NCI-H524 (cell line): ENCODE measurements around the gene GTF2H2C_2.
"Not testable (repeated sequence)": the region's sequence is repeated elsewhere in the genome, so short reads cannot be mapped to it uniquely, and the experiment has no call there.

ENCODE experiments used
- DNase-seq, 2 experiments: peaks; one replicate each; lab custom pipeline; 2025; lab: John Stamatoyannopoulos, UW

The GTF2H2C_2 gene

GRCh38 chr5:70415117-70415516, at the start of gene GTF2H2C_2:
TSS of gene GTF2H2C_2 (plus strand) at chr5:70415368.
- DNase-seq: not testable (repeated sequence)

DNA sequence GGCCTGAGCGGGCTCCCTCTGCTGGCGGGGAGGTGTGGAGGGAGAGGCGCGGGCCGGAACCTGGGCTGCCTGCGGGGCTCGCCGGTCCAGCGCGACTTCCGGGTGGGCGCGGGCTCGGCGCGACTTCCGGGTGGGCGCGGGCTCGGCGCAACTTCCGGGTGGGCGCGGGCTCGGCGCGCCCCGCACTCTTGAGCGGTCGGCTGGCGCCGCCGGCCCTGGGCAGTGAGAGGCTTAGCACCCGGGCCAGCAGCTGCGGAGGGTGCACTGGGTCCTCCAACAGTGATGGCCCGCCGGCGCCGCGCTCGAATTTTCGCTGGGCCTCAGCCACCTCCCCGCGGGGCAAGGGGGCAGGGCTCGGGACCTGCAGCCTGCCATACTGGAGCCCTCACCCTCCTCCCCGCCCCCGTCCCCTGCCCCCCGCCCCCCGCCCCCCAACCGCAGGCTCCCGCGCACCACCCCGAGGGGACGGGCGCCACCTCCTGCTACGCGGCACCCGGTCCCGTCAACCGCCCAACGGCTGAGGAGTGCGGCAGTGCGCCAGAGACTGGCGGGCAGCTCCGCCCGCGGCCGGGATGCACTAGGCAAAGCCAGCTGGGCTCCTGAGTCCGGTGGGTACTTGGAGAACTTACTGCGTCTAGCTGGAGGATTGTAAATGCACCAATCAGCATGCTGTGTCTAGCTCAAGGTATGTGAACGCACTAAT, 14.0 kb upstream of the GTF2H2C_2 start:
- DNase-seq: not testable (repeated sequence)

GRCh38 chr5:70421322-70421721, 6.2 kb downstream of the GTF2H2C_2 start:
- not testable (repeated sequence) for DNase-seq

DNA sequence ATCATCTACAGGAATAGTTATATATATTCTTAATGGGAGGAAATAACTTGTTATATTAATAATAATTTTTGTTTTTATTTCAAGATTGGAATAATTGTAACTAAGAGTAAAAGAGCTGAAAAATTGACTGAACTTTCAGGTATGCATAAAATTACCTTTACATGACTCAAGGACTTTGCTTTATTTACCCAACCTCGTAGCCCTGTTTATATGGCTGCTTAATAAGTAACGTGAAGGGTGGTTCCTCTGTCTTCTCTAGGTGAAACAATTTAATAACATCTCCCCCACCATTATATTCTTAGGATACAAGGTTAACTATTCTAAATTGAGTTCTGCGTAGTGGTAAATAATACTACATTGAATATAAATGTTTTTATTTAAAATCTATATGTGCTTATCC, 8.0 kb downstream of the GTF2H2C_2 start:
- DNase-seq: not testable (repeated sequence)

GRCh38 chr5:70438518-70438917, 23.4 kb downstream of the GTF2H2C_2 start:
- not testable (repeated sequence) for DNase-seq

DNA sequence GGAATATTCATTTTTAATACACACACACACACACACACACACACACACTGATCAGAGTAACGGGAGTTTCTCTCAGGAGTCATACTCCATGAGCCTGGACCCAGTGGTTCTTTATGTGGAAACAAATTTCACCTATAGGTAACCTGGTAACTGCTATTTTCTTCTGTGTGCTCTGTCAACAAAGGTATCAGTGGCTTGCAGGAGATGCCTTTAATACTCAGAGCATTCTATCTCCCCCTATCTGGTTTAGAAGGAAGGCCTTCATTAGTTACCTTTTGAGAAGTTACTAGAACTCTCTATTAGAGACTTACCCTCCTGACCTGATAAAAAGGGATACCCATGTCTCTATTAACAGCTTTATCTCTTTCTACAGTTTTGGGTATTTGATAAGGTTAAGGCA, 34.4 kb downstream of the GTF2H2C_2 start:
- not testable (repeated sequence) for DNase-seq

GRCh38 chr5:70451249-70451984, 36.2 kb downstream of the GTF2H2C_2 start:
- not testable (repeated sequence) for DNase-seq

GRCh38 chr5:70457093-70457492, 41.9 kb downstream of the GTF2H2C_2 start:
- DNase-seq: not testable (repeated sequence)

DNA sequence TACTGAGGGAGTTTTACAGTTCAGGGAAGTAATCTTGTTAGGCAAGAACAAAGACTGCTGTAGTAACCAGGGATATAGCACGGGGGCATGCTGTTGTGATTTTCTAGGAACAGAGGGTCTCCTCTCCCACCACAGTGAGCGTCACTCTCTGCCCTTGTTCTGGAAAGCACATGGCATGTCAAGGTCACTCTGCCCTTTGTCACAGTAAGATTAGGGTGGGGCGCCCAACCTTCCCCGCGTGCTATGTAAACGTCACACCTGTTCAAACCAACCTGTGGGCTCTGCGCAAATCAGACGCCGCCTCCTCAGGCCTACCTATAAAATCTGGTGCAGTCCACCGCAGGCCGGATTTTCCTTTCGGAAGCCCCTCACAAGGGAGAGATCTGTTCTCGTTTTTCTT, 44.0 kb downstream of the GTF2H2C_2 start:
- not testable (repeated sequence) for DNase-seq

GRCh38 chr5:70461984-70462383, 46.8 kb downstream of the GTF2H2C_2 start:
- DNase-seq: not testable (repeated sequence)

GRCh38 chr5:70464019-70464637, 49.0 kb downstream of the GTF2H2C_2 start:
- DNase-seq: not testable (repeated sequence)

DNA sequence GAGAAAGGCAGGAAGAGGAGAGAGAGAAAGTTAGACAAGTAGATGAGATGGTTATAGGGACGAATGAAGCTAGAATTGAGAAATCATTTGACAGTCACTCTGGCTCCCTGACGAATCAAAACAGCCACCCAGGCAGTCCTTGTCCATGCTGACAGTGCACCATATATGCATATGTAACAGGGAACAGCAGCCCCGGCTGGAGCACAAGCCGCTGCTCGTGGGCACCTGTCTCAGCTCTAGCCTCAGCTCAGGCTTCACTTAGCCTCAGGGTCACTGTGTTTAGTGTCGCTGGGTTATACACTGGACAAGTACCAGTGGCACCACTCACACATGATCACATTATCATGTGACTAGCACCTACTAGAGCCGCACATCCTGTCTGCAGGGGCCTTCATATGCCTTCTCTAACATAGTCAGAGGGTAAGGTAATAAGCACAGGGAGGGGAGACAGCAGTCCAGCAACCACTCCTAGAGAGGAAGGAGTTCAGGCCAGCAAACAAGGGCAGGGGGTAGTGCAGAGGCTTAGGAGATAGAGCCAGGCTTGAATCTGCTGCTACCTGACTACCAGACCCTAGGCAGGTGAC, 54.9 kb downstream of the GTF2H2C_2 start:
- DNase-seq: not testable (repeated sequence)
